Panc1 (cell line): Measurements from ENCODE around the gene JAZF1. TPM values are rescaled to one million over a fixed set of nuclear protein-coding genes. Genes with fewer than 3 reads are reported as not detected.

Experiments used
- ATAC-seq: fragments of 200-7000 bp; cut with Tn5 transposase; 2 replicates; pipeline ENCODE4 v1.9.1; 2020; ENCODE audit warnings: mild to moderate bottlenecking, moderate library complexity
- BruUV-seq: library from RNA; stranded (reverse); fragments of 400-500 nt; replicated peaks from 2 replicates; lab custom pipeline; 2021; lab: Mats Ljungman, UMichigan
- CTCF ChIA-PET: fragments of 300-600 bp; sonication (Branson Sonifier 250); formaldehyde crosslinking; loops from one replicate; lab custom pipeline; 2022; ENCODE audit warnings: antibody characterized with exemption; lab: Charles Lee
- POLR2A ChIA-PET: fragments of 300-600 bp; sonication (Branson Sonifier 250); formaldehyde crosslinking; loops from one replicate; lab custom pipeline; 2022; ENCODE audit warnings: antibody characterized with exemption; lab: Charles Lee
- DNase-seq: peaks from one replicate; pipeline ENCODE4 v3.0.0-alpha.2; 2010; ENCODE audit warnings: low read depth, low spot score
- H3K27ac ChIP-seq: 2 replicates; pipeline ENCODE4 v1.5.1; 2011; ENCODE audit warnings: mild to moderate bottlenecking, low read length, inconsistent platforms
- H3K27me3 ChIP-seq: fragments of 200-500 bp; sonication (Bioruptor generic); 2 replicates; pipeline ENCODE4 v1.6.0; 2014; ENCODE audit warnings: low read length, inconsistent platforms; ENCODE audit not compliant: control insufficient read depth, insufficient read depth
- H3K36me3 ChIP-seq: fragments of 200-500 bp; sonication (Bioruptor generic); 2 replicates; pipeline ENCODE4 v1.5.1; 2014; ENCODE audit warnings: inconsistent platforms, mild to moderate bottlenecking, low read length, moderate library complexity; ENCODE audit not compliant: control insufficient read depth, insufficient read depth
- H3K4me1 ChIP-seq: 2 replicates; pipeline ENCODE4 v1.5.1; 2011; ENCODE audit warnings: inconsistent platforms, mild to moderate bottlenecking, low read length, moderate library complexity; ENCODE audit not compliant: control insufficient read depth, insufficient read depth
- H3K4me3 ChIP-seq, 2 experiments: 2 replicates each; pipeline ENCODE4 v1.5.1; 2011 to 2012; ENCODE audit warnings: low read depth in 2 of 2, low read length in 2 of 2, mild to moderate bottlenecking in 2 of 2, inconsistent platforms in 1 of 2, moderate library complexity in 1 of 2
- H3K9me3 ChIP-seq: fragments of 200-500 bp; sonication (Bioruptor generic); 2 replicates; pipeline ENCODE4 v1.5.1; 2014; ENCODE audit warnings: low read depth, mild to moderate bottlenecking, inconsistent platforms, low read length, moderate library complexity; ENCODE audit not compliant: control insufficient read depth, insufficient read depth
- POLR2AphosphoS5 ChIP-seq: IDR thresholded peaks from 2 replicates; pipeline ENCODE4 v1.6.1; 2012; ENCODE audit warnings: mild to moderate bottlenecking, low read depth, low read length, moderate library complexity
- REST ChIP-seq, 2 experiments: IDR thresholded peaks; 2 replicates each; pipeline ENCODE4 v1.6.1; 2011 to 2012; ENCODE audit warnings: low read depth in 2 of 2, control low read depth in 1 of 2, low read length in 1 of 2, mild to moderate bottlenecking in 1 of 2, moderate library complexity in 1 of 2; ENCODE audit not compliant: insufficient read depth in 1 of 2
- SIN3A ChIP-seq: IDR thresholded peaks from 2 replicates; pipeline ENCODE4 v1.6.1; 2012; ENCODE audit warnings: low read depth, mild to moderate bottlenecking, low read length, moderate library complexity, borderline replicate concordance; ENCODE audit not compliant: insufficient read depth
- TCF7L2 ChIP-seq: IDR thresholded peaks from 2 replicates; pipeline ENCODE4 v1.6.1; 2011; ENCODE audit warnings: mild to moderate bottlenecking, low read depth, low read length, inconsistent platforms
- in situ Hi-C: cut with HindIII; loops from 2 replicates; pipeline ENCODE4 v1.10.0; 2016; ENCODE audit warnings: low sequenced_read_pairs, low pct_unique_long_range_greater_than_20kb
- intact Hi-C: fragments of 100-400 bp; cut with micrococcal nuclease; formaldehyde crosslinking; loops from one replicate; pipeline ENCODE4 v1.10.0; 2022; ENCODE audit not compliant: unreplicated experiment
- total RNA-seq: library from RNA; stranded (reverse); gene quantifications from one replicate; pipeline ENCODE4 v1.2.1, GENCODE V29; 2021; ENCODE audit not compliant: unreplicated experiment
- TF ChIP-seq, protein P1 (sequence below): fragments of 450-650 bp; IDR thresholded peaks from 2 replicates; pipeline ENCODE4 v1.5.1; 2017; ENCODE audit warnings: mild to moderate bottlenecking

The JAZF1 gene
- total RNA-seq, 1 experiment from 2014 or later = 8.8 TPM

- Histone ChIP-seq H3K4me1 (peaks cover 18% of the 10 kb centered on the region; the same call in 1 of the 2 replicates), H3K27me3 (no peaks in the 10 kb centered on the region), H3K27ac (no peak overlapping the region), H3K36me3 (no peaks in the 10 kb centered on the region), H3K9me3 (no peaks in the 10 kb centered on the region), H3K4me3 (no peak overlapping the region)
- in situ Hi-C loops (no loop called here), intact Hi-C loops (no loop called here)
- CTCF ChIA-PET = no interaction called here
- TF ChIP-seq, protein P1, sequence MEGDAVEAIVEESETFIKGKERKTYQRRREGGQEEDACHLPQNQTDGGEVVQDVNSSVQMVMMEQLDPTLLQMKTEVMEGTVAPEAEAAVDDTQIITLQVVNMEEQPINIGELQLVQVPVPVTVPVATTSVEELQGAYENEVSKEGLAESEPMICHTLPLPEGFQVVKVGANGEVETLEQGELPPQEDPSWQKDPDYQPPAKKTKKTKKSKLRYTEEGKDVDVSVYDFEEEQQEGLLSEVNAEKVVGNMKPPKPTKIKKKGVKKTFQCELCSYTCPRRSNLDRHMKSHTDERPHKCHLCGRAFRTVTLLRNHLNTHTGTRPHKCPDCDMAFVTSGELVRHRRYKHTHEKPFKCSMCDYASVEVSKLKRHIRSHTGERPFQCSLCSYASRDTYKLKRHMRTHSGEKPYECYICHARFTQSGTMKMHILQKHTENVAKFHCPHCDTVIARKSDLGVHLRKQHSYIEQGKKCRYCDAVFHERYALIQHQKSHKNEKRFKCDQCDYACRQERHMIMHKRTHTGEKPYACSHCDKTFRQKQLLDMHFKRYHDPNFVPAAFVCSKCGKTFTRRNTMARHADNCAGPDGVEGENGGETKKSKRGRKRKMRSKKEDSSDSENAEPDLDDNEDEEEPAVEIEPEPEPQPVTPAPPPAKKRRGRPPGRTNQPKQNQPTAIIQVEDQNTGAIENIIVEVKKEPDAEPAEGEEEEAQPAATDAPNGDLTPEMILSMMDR = no peak
- no peak for TF ChIP-seq SIN3A
- no peak for TF ChIP-seq POLR2AphosphoS5
- no peak for TF ChIP-seq TCF7L2
- no peak for TF ChIP-seq REST (IDR thresholded peaks at IDR 0.05; ENCODE audit: insufficient read depth in 1 of 2, low read depth in 2 of 2, low read length in 1 of 2)
- DNase-seq = no peak
- POLR2A ChIA-PET = no interaction called here
- no peak for ATAC-seq
- no TSS peak for BruUV-seq
Observed at GRCh38 chr7:27917119-27917518, 263.5 kb downstream of the JAZF1 start.

GRCh38 chr7:27916372-27916771 lies 264.2 kb downstream of the JAZF1 start:
- no peaks in the 10 kb centered on the region for H3K36me3 ChIP-seq
- TF ChIP-seq SIN3A (no peak), REST (IDR thresholded peaks at IDR 0.05; ENCODE audit: insufficient read depth in 1 of 2, low read depth in 2 of 2, low read length in 1 of 2) (no peak), POLR2AphosphoS5 (no peak), TCF7L2 (no peak)
- TF ChIP-seq, protein P1 = no peak
- ChIA-PET CTCF (no interaction called here), POLR2A (no interaction called here)
- in situ Hi-C loops = no loop called here
- DNase-seq = no peak
- peak; percentile 55; the same call in 1 of the 2 replicates for ATAC-seq
- no peaks in the 10 kb centered on the region for H3K27me3 ChIP-seq
- intact Hi-C loops = no loop called here
- no peak overlapping the region for H3K27ac ChIP-seq
- no peak overlapping the region for H3K4me3 ChIP-seq
- no TSS peak for BruUV-seq
- H3K4me1 ChIP-seq = peaks cover 15% of the 10 kb centered on the region; the same call in 1 of the 2 replicates
- no peaks in the 10 kb centered on the region for H3K9me3 ChIP-seq
